GF-D8 (cell line): Measurements from ENCODE around the gene ULBP2.
"Not testable (repeated sequence)": the region's sequence is repeated elsewhere in the genome, so short reads cannot be mapped to it uniquely, and the experiment has no call there.

Experiments
- DNase-seq: peaks from one replicate; lab custom pipeline; 2025; lab: John Stamatoyannopoulos, UW

The ULBP2 gene

DNA sequence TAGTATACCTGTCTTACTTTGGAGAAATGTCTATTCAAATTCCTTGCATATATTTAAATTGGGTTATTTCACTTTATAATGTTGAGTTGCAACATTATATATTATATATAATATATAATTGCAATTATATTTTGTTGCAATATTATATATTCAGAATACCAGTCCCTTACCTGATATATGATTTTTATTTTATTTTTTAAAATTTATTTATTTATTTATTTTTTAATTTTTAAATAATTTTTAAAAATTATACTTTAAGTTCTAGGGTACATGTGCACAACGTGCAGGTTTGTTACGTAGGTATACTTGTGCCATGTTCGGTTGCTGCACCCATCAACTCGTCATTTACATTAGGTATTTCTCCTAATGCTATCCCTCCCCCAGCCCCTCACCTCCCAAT lies 14.8 kb upstream of the ULBP2 start:
- not testable (repeated sequence) for DNase-seq

DNA sequence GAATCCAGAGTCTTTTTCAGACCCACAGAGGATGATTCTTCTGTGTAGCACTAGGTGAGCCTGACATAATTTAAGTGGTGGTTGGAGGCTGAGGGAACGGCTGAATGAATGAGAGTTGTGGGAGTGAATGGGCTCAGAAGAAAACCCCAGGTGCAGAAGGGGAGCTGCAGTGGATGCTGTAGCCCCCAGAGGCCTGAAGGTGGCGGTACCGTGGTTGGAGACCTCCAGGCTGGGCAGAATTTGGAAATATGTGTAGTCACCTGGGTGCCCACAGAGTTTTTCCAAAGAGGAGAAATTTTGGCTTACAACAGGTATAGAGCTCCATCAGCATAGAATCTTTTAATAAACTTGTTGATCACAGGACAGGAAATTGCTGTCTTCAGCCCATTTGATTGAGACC lies 12.4 kb upstream of the ULBP2 start:
- DNase-seq, result no peak

DNA sequence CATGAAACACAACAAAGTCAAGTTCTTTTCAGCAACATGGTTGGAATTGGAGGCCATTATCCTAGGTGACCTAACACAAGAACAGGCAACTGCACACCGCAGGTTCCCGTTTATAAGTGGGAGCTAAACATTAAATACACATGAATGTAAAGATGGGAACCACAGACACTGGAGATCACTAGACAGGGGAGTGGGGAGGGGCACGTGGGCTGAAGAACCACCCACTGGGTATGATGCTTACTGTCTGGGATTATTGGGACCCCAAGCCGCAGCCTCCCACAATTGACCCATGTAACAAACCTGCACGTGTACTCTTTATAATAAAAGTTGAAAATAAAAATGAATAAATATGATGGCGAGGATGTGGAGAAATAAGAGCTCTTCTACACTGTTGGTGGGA lies 10.3 kb upstream of the ULBP2 start:
- no peak for DNase-seq

DNA sequence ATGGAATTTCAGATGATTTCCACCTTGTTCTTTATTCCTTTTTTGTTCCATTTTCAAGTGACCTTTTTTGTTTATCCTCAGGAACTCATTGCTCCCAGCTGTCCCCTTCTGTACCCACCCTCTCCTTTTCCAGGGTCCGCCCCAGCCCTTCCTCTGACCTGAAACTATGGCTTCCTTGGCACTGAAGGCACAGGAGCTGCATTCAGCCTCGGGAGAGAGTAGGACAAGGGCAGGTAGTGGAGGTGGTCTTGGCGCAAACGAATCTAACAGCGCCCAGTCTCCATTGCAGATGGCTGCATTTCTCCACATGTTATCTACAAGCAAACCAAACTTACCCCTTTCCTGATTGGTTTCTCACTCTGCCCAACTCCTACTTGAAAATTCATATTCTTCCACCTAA lies 8.8 kb upstream of the ULBP2 start:
- no peak for DNase-seq

DNA sequence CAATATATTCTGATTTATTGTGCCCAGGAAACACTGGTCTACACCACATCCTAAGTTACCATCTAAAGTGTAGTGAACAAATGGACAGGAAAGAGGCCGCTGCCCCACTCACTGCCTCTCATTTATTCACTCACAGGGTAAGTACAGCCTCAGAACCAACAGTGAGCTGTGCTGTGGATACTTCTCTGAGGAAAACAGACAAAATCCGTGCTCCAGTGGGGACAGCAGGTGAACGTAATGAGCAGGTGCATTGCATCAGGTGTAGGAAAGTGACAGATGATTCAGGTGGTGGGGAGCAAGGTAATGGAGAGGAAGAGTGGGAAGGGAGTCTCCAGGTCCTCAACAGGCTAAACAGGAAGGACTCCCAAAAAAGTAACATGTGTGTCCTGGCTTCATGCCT lies 8.4 kb upstream of the ULBP2 start:
- DNase-seq, result no peak

DNA sequence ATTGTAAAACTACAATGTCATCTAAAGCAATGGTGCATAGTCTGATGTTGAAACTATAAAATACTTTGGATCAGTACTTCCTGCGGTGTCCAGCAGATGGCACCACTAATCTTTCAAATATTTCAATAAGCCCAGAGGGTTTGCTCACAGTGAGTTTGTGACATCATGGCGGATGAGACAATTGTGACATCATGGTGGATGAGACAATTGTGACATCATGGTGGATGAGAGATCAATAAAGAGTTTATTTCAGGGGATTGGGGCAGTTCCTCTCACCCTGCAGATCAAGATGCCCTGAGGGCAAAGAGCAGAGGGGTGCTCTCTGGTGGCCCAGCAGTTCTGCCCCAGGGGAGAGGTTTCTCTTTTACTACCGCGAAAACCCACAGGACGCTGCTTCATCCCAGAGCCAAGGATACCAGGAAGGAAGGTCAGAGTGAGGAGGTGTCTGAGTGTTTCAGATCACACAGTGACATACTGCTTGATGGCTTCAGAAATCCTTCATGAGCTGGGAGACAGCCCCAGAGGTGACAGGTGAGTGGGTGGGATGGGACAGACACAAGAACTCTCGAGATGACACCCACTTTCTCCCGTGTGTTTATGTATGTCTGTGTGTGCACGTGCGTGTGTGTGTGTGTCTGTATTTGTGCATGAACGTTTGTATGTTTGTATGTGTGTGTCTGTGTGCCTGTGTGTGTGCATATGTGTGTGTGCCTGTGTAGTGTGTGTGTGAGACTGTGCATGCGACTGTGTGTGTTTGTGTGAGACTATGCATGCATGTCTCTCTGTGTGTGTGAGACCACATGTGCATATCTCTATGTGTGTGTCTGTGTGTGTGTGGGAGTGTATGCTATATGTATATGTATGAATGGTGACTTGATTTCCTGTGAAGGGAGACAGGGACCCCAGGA lies 7.3 kb upstream of the ULBP2 start:
- no peak for DNase-seq

DNA sequence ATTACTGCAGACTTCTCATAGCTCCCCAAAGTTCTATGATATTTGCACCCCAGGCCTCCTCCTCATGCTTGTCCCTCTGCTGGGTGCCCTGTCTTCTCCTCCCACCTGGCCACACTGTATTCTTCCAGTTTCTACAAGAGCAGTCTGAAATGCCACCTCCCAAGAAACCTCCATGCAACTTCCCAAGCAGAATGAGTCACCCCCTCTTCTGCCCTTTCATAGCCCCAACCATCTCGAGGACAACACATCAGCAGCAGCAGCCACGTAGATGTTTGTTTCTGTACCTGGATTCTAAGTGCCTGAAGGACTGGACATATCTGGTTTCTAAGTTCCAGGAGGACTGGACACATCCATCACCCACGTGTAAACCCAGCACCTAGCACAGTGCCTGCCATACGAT lies 6.6 kb upstream of the ULBP2 start:
- no peak for DNase-seq

DNA sequence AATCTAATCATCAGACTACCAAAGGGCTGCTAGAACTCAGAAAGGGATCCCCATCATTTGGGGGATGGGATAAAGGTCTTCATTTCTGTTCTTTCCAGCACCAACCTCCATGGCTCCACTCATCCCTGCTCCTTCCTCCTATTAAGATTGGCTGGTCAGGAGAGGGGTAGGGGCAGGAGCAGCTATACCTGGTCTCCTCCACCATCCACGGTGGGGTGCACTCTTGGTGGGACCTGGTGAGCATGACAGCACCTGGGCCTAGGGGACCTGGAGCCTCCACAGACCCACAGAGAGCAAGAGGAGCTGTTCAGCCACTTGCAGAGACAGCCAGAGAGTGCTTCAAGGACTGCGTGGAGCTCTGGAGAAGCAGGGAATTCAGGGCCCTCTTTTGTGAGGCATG lies 6.1 kb upstream of the ULBP2 start:
- no peak for DNase-seq

DNA sequence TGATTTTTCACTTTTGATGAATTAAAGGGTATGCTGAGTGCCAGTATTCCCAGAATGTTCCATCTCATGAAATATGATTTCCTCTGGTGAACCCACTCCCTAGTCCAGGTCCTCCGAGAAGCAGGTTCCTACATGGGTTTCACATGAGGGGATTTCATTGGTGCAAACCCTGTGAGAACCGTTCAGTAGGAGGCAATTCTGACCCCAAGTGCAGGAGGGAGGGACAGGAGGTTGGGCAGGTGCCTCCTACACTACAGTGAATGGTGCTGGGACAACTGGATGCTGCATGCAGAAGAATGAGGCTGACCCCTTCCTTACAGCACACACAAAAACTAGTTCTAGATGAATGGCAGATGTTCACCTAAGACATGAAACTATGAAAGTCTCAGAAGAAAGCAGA lies 5.1 kb upstream of the ULBP2 start:
- no peak for DNase-seq

DNA sequence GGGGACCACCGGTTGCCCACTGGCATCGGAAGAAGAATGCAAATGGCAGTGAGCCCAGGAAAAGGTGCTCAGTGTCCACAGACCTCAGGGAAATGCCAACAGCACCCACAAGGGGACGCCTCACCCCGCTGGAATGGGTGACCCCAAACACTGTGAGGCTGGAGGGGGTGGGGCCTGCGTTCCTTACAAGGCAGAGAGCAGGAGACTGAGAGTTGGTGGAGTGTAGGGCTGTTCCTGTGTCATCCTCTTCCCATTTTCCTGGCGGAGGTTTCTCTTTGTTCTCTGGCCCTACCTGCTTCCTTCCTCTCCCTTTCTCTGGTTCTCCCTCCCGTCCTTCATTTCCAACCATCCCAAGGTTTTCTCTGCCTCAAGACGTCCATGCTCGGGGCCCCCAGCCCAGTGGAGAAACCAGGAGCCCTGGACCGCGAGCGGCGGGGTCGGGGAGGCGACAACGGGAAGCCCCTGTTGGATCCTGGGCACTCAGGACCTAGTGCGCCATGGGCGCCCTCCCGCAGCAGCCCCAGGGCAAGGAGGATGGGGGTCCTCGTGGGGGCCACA lies 3.7 kb upstream of the ULBP2 start:
- DNase-seq, result not testable (repeated sequence)

DNA sequence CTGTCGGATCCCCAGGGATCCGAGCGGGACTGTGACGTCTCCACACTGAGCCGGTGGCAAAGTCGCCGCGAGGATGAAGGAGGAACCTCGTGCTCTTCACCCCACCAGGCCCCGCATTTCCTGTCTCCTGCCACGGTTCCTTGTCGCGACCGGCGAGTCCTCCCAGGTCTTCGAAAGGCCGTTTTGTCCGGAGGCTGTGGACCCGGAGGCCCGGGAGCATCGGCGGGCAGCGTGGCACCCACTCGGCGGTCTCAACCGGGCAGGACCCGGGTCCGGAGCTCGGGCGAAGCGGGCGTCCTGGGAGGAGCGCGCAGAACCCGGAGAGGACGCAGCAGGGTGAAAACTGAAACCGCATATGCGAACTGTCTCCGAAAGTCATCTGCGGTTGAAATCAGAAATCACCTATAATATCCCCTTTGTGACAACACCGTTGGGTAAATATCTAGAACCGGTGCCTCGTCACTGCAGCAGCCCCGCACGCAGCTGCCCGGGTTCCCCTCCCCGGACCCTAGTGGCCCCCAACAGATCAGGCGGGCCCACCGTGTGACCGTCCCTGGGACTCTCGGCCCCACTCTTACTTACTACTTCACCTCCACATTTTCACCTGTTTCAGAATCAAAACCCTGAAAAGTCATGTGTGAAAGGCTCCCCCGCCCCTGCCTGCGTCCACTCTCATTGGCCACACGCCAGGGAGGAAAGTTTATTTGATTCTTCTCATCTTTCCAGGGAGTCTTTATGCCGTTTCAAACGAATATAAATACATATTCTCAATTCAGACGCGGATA lies 3.1 kb upstream of the ULBP2 start:
- no peak for DNase-seq

DNA sequence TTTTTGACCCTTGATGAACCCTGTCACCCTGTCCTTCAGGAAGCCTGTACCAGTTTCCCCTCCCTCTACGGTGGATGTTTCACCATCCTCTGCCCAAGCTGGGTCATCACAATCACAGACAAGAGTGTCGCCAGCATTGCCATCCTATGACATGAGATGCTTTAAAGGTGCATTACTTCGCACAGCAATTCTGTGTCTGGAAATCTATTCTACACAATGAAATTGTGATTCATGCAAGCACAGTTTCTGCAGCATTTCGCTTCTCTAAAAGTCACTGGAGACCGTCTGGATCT lies 2.5 kb upstream of the ULBP2 start:
- DNase-seq, result no peak

DNA sequence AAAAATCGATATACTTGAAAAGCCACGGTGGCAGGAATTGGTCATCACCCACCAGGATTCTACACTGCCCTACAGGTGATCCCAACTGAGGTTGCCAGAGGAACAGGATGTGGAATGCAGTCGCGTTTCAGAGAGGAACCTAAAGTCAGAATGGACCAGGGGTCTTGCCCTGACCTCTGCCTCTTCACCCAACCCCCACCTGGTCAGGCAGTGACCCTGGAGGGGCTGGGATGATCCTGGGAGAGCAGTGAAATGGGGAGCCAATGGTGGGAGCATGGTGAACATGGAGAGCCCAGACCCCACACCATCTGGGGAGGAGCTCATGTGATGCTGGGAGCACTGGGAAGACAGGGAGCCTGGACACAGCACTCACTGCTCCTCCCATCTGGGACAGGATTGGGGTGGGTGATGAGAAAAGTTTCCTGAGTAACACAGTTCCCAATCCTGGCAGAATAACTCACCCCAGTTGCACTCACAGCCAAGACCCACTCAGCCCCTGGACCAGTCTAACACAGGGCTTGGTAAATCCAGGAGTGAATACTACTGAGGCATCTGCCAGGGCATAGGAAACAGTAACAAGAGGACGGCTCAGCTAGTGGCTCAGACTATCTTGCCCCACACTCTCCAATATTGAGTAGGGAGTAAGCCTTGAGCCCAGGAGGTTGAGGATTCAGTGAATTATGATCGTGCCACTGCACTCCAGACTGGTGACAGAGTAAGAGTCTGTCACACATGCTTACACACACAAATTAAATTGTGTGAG lies 1.7 kb upstream of the ULBP2 start:
- no peak for DNase-seq

DNA sequence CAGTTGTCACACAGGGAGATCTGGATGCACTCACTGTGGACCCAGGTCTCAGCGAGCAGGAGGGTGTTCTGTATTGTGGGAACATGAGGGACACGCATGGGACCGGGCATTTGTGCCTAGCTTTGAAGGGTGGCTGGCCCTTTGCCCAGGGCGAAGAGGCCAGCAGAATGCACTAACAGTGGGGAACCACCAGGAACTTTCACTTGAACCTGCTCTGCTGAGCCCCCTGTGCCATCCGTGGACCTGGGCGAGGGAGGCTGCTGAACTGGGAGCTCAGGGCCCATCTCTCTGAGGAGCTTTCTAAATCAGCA lies 1.2 kb upstream of the ULBP2 start:
- DNase-seq, result no peak

DNA sequence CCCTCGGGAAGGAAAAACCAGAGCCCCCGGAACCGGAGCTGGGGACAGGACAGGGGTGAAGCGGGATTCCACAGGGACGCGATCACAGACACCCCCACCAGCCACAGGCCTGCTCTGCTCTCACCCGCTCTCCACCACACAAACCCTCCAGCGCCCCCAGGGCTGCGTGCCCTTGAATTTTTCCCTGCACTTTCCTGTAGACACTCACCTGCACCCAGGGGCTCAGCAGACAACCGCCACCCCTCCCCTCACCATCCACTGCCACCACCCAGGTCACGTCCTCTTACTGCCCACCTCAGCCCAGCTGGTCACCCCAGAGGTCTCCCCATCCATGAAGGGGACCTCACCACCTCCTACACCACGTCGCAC lies 631 bp downstream of the ULBP2 start:
- DNase-seq, result no peak

DNA sequence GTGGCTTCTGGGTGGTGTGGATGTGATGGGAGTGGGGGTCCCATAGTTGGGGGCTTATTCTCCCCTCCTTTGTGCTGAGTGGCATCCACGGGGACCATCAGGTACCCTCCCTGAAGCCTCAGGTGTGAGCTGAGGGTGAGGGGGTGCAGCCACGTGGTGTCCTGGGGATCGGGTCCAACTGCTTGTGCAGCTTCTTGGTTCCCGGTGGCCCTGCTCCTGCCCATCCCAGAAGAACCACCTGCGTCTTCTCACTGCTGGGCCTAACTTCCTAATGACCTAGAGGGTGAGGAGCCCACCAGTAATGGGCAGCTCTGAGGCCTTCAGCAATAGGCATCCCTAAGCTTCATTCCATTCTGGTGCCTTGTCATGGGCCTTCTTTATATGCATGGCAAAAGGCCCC lies 1.5 kb downstream of the ULBP2 start:
- DNase-seq, result not testable (repeated sequence)

DNA sequence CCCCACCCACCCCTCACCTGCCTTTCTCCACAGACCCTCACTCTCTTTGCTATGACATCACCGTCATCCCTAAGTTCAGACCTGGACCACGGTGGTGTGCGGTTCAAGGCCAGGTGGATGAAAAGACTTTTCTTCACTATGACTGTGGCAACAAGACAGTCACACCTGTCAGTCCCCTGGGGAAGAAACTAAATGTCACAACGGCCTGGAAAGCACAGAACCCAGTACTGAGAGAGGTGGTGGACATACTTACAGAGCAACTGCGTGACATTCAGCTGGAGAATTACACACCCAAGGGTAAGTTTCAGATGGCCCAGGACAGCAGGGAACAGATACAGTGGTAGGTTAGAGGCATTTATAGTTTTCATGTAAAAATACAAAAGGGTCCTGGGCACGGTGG lies 3.5 kb downstream of the ULBP2 start:
- DNase-seq, result not testable (repeated sequence)

DNA sequence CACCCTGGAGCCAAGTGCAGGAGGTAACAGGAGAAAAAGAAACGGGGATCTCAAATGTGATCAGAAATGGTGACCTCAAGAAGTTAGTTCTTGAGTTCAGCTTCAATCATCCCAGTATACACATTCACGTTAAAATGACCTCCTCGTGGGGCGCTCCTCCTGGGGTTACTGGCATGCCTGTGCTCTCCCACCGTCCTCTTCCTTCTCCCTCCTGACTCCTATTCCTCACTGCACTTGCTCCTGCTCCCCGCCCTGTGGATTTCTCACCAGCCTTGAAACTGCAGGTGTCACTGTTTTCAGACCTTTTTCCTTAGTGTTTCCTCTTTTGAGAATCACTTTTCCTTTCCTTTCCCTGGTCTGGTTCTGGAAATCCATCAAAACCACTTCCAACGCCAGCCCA lies 4.8 kb downstream of the ULBP2 start:
- not testable (repeated sequence) for DNase-seq

DNA sequence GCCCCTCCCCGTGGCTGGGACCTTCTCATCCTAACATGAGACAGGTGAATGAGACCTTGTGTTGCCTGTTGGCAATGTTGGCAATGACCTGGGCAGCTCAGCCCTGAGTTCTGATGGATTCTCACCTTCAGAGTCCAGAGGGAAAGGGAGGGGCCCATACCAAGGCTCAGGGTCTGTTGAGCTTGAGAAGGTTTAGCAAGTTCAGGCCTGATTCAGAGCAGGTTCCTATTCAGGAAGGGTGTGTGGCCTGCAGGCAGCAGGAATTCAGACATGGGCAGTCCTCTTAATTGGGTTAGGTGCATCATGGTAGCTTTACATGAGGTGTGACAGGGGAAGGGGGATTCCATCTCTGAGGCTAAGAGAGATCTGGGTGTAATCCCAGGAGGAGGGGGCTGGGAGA lies 5.7 kb downstream of the ULBP2 start:
- DNase-seq, result not testable (repeated sequence)

DNA sequence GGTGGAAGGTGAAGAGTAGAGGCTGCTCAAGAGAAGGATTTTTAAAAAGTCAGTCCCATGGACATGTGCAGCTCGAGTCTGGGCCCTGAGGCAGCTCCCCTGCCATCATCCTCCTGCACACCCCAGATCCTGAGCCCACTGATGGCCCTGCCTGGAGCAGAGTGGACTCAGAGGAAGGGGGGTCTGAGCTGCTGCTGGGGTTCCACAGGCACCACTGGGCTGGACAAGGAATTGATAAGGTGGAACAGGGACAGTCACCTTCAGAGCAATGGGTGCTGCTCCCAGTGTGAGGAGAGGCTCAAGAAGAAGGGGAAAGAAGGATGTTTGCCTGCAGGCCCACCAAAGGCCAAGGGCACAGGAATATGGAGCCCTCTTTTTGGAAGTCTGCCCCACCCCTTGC lies 6.2 kb downstream of the ULBP2 start:
- no peak for DNase-seq

DNA sequence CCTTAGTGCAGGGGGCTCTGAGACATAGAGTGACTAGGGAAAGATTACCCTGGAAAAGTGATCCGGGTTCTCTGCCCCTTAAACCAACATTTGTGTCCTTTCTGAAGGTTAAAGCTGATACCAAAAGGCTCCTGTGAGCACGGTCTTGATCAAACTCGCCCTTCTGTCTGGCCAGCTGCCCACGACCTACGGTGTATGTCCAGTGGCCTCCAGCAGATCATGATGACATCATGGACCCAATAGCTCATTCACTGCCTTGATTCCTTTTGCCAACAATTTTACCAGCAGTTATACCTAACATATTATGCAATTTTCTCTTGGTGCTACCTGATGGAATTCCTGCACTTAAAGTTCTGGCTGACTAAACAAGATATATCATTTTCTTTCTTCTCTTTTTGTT lies 6.8 kb downstream of the ULBP2 start:
- no peak for DNase-seq

DNA sequence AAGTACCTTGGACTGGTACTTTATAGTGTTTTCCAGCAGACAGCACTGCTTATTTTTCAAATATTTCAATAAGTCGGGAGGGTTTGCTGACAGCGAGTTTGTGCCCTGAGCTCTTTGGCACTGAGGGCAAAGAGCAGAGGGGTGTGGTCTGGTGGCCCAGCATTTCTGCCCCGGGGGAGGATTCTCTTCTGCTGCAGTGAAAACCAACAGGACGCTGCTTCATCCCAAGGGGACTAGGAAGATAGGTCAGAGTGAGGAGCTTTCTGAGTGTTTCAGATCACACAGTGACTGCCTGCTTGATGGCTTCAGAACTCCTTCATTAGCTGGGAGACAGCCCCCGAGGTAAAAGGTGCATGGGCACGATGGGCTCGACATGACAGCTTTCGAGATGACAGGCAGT lies 8.6 kb downstream of the ULBP2 start:
- DNase-seq, result no peak

DNA sequence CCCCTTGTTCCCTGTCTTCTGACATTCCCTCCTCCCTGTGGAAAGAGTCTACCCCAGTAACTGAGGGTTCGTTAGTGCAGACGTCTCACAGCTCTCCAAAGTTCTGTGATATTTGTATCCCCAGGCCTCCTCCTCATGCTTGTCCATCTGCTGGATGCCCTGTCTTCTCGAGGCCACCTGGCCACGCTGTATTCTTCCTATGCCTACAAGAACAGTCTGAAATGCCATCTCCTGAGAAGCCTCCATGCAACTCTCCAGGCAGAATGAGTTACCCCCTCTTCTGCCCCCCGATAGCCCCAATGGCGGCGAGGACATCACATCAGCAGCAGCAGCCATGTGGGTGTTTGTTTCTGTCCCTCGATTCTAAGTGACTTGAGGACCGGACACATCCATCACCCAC lies 9.3 kb downstream of the ULBP2 start:
- DNase-seq, result no peak
